Prostate gland (tissue), 2 donors: Measurements from ENCODE around the gene MRTO4. TPM values are rescaled to one million over a fixed set of nuclear protein-coding genes. Genes with fewer than 3 reads are reported as not detected.
"Not testable (repeated sequence)": the region's sequence is repeated elsewhere in the genome, so short reads cannot be mapped to it uniquely, and the experiment has no call there.

ENCODE experiments used
- DNase-seq: peaks from one replicate; pipeline ENCODE4 v3.0.0-alpha.2; 2019; ENCODE audit warnings: low spot score
- H3K27ac ChIP-seq, 2 donors: fragments of 200-600 bp; sonication (generic); 2 replicates each; pipeline ENCODE4 v1.5.1; 2017 to 2019
- H3K27me3 ChIP-seq: fragments of 200-600 bp; sonication (generic); replicated peaks from 2 replicates; pipeline ENCODE4 v1.5.1; 2019; ENCODE audit not compliant: insufficient read depth
- H3K36me3 ChIP-seq, 2 donors: fragments of 200-600 bp; sonication (generic); 1 replicate in 1 of 2; 2 replicates in 1 of 2; pipeline versions ENCODE4 v1.5.1 to v1.8.1; 2017 to 2019
- H3K4me1 ChIP-seq: fragments of 200-600 bp; sonication (generic); replicated peaks from 2 replicates; pipeline ENCODE4 v1.5.1; 2019
- H3K4me3 ChIP-seq, 2 donors: fragments of 200-600 bp; sonication (generic); 2 replicates each; pipeline ENCODE4 v1.5.1; 2017 to 2019
- H3K9me3 ChIP-seq: fragments of 200-600 bp; sonication (generic); 2 replicates; pipeline ENCODE4 v1.5.1; 2017
- POLR2A ChIP-seq: fragments of 450-650 bp; IDR thresholded peaks from one replicate; pipeline ENCODE4 v1.6.1; 2016; ENCODE audit warnings: antibody characterized with exemption, mild to moderate bottlenecking
- POLR2AphosphoS5 ChIP-seq: sonication (generic); formaldehyde crosslinking; IDR thresholded peaks from one replicate; pipeline ENCODE4 v1.6.1; 2017; ENCODE audit warnings: antibody characterized with exemption
- WGBS: methylation state at CpG from one replicate; pipeline ENCODE4 v1.1.5; 2018; 5-methylcytosine and 5-hydroxymethylcytosine counted together
- intact Hi-C: fragments of 100-400 bp; cut with DNase I; formaldehyde crosslinking; loops from one replicate; pipeline ENCODE4 v1.14.2; 2022
- total RNA-seq, 2 donors: library from RNA; depleted of rRNA; stranded (reverse); fragments of >200 nt; gene quantifications; one replicate each; pipeline ENCODE4 v1.1.0, GENCODE V29; 2016
- TF ChIP-seq, protein P1 (sequence below), 4 experiments: fragments of 200-600 bp in 2 of 4; fragments of 450-650 bp in 2 of 4; sonication (generic) in 2 of 4; IDR thresholded peaks; 1 replicate in 3 of 4; 2 replicates in 1 of 4; pipeline ENCODE4 v1.5.1; 2016 to 2019; ENCODE audit warnings: antibody characterized with exemption in 4 of 4, mild to moderate bottlenecking in 2 of 4, moderate library complexity in 2 of 4

MRTO4 gene
- total RNA-seq, 2 donors from 2014 or later, result 20.5 to 21.9 TPM

- H3K4me3 ChIP-seq, result no peak overlapping the region
- H3K36me3 ChIP-seq, result no peaks in the 10 kb centered on the region
- intact Hi-C loops, result no loop called here
- no peak overlapping the region for H3K27ac ChIP-seq
- no peaks in the 10 kb centered on the region for H3K27me3 ChIP-seq
- H3K9me3 ChIP-seq, result no peaks in the 10 kb centered on the region
- no peak for DNase-seq
- H3K4me1 ChIP-seq, result no peaks in the 10 kb centered on the region
- TF ChIP-seq POLR2A, result no peak
- no peak for TF ChIP-seq POLR2AphosphoS5
- TF ChIP-seq, protein P1, sequence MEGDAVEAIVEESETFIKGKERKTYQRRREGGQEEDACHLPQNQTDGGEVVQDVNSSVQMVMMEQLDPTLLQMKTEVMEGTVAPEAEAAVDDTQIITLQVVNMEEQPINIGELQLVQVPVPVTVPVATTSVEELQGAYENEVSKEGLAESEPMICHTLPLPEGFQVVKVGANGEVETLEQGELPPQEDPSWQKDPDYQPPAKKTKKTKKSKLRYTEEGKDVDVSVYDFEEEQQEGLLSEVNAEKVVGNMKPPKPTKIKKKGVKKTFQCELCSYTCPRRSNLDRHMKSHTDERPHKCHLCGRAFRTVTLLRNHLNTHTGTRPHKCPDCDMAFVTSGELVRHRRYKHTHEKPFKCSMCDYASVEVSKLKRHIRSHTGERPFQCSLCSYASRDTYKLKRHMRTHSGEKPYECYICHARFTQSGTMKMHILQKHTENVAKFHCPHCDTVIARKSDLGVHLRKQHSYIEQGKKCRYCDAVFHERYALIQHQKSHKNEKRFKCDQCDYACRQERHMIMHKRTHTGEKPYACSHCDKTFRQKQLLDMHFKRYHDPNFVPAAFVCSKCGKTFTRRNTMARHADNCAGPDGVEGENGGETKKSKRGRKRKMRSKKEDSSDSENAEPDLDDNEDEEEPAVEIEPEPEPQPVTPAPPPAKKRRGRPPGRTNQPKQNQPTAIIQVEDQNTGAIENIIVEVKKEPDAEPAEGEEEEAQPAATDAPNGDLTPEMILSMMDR (IDR thresholded peaks at IDR 0.05), result no peak
Measured at GRCh38 chr1:19272064-19272463, 20.5 kb downstream of the MRTO4 start.

DNA sequence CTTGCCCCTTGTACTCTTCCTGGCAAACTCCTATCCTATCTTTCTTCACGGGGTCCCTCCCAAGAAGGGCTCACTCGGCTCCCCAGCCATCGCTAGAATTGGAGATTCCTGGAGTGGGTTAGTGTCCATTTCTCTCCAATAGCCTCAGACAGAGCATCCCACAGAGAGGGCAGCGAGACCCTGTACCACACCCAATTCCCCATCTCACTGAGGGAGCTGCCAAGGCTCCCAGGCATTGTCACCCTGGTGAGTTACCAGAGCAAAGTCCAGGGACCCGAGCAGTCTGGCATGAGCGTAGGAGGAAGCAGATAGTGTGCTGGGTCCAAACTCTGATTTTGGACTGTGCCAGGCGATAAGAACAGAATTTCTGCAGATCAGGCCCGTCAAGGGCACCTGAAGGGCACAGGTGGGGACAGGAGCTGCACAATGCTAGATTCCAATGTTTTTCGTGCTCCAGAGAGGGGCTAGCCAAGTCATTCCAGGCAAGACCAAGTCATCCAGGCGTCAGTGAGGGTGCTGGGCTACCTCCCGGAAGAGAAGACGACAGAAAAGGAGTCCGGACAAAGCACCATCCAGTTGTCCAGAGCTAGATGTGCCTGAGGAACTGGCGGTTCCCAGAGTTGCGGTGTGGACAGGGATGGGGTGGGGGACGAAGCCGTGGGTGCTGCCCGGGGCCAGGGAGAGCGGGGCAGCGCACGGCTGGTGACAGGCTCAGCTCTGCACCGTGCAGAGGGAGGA is 21.7 kb downstream of the MRTO4 start:
- WGBS, result 84% methylated on average over 22 of the region's 22 CpGs
- H3K27me3 ChIP-seq, result no peaks in the 10 kb centered on the region
- H3K36me3 ChIP-seq, result no peaks in the 10 kb centered on the region
- no peak overlapping the region for H3K4me3 ChIP-seq
- no peaks in the 10 kb centered on the region for H3K4me1 ChIP-seq
- intact Hi-C loops, result no loop called here
- H3K9me3 ChIP-seq, result no peaks in the 10 kb centered on the region
- no peak overlapping the region for H3K27ac ChIP-seq
- DNase-seq, result no peak
- TF ChIP-seq POLR2A, result no peak
- TF ChIP-seq, protein P1 (IDR thresholded peaks at IDR 0.05), result no peak
- TF ChIP-seq POLR2AphosphoS5, result no peak

DNA sequence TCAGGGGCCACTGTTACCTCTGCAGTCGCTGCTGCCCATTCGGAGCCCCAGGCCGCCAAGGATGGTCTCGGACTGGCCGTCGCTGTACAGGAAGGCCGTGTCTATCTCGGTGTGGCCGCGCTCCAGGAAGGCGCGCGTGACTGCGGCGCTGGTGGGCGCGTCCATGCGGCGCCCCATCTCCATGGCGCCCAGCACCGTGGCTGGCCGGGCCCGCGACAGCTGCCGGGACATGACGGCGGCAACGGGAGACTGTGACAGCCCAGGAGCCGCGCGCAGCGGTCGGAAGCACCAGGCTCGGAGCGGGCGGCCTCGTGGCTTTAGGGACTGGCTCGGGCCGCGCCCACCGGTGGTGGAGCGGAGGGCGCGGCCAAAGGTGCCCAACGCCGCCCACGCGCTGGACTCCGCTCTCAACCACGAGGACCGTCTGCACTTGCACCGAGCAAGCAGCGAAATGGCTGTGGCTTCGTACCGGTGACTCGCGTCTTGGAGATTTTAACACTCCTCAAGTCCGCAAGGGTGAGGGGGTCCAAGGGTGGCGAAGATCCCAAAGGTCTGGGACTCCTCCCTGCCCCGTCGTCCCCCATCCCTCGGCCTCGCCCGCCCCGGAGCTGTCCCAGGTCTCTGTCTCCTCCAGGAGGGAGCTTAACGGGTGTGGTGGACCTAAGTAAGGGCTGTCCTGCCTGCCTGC is 22.4 kb downstream of the MRTO4 start:
- intact Hi-C loops, DNase-seq, H3K36me3 ChIP-seq, H3K27ac ChIP-seq, H3K4me3 ChIP-seq, H3K4me1 ChIP-seq, H3K9me3 ChIP-seq, H3K27me3 ChIP-seq: not testable (repeated sequence)
- WGBS, result 22% methylated on average over 30 of the region's 66 CpGs

DNA sequence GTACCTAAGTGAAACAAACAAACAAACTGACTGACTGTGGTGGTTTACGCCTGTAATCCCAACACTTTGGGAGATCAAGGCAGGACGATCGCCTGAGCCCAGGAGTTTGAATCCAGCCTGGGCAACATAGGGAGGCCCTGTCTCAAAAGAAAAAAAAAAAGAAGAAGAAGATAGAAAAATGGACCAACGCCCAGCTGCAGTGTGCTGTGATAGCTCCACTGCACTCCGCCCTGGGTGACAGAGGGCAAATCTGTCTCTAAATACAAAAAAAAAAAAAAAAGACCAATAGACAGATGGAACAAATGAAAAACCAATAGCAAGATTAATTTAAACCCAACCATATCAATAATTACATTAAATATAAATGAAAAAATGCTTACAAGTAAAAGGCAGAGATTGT is 23.0 kb downstream of the MRTO4 start:
- no peak for TF ChIP-seq POLR2AphosphoS5
- TF ChIP-seq, protein P1 (IDR thresholded peaks at IDR 0.05), result no peak
- TF ChIP-seq POLR2A, result no peak
- Histone ChIP-seq H3K9me3 (no peaks in the 10 kb centered on the region), H3K4me3 (no peak overlapping the region), H3K27ac (no peak overlapping the region), H3K27me3 (no peaks in the 10 kb centered on the region), H3K36me3 (no peaks in the 10 kb centered on the region), H3K4me1 (no peaks in the 10 kb centered on the region)
- intact Hi-C loops, result no loop called here
- 94% methylated on average over 5 of the region's 5 CpGs for WGBS
- no peak for DNase-seq

GRCh38 chr1:19283891-19284290 is 32.3 kb downstream of the MRTO4 start:
- Histone ChIP-seq H3K27me3 (no peaks in the 10 kb centered on the region), H3K4me3 (no peak overlapping the region), H3K4me1 (no peaks in the 10 kb centered on the region), H3K27ac (no peak overlapping the region), H3K36me3 (no peaks in the 10 kb centered on the region), H3K9me3 (no peaks in the 10 kb centered on the region)
- no peak for DNase-seq
- 96% methylated on average over 9 of the region's 9 CpGs for WGBS
- intact Hi-C loops, result no loop called here
- TF ChIP-seq, protein P1 (IDR thresholded peaks at IDR 0.05), result no peak
- no peak for TF ChIP-seq POLR2A
- TF ChIP-seq POLR2AphosphoS5, result no peak
